ENCODE data around the gene DHRS1. TPM values are rescaled to one million over a fixed set of nuclear protein-coding genes. Genes with fewer than 3 reads are reported as not detected.

The DHRS1 gene
- total and polyA plus RNA-seq, 9 of the 15 experiments (the other 6 are each of a cell fraction or from before 2014, with no cell fraction given), result 7.3 to 33.6 (median 13.3) TPM

GRCh38 chr14:24268225-24268624 lies 31.4 kb downstream of the DHRS1 start:
- Histone ChIP-seq H3K27ac (ENCODE audit: extremely low read depth, low read depth, low read length) (no peak overlapping the region), H3K9ac (ENCODE audit: insufficient read depth in 1 of 2, low read depth in 2 of 2, low read length in 2 of 2) (no peak overlapping the region), H3K9me3 (replicated peaks; ENCODE audit: control insufficient read depth, insufficient read depth, low read depth, low read length) (no peaks in the 10 kb centered on the region), H3K4me1 (replicated peaks in 1 of 2; ENCODE audit: control insufficient read depth in 2 of 2, insufficient read depth in 2 of 2, low read length in 2 of 2) (peaks cover 12 to 20% of the 10 kb centered on the region in 2 experiments; a peak in 4 of 5 replicates), H2AFZ (ENCODE audit: low read depth, low read length) (no peak overlapping the region), H3K9me1 (ENCODE audit: control insufficient read depth, insufficient read depth, low read length) (no peaks in the 10 kb centered on the region), H3K79me2 (ENCODE audit: control insufficient read depth, insufficient read depth, low read length) (peaks cover 9% of the 10 kb centered on the region; the same call in 1 of the 3 replicates), H3K36me3 (ENCODE audit: control insufficient read depth, insufficient read depth, low read length) (no peaks in the 10 kb centered on the region), H3K4me2 (ENCODE audit: insufficient read depth, low read length) (no peak overlapping the region), H3K27me3 (ENCODE audit: control insufficient read depth in 2 of 2, insufficient read depth in 2 of 2, low read length in 2 of 2) (no peaks in the 10 kb centered on the region), H4K20me1 (replicated peaks; ENCODE audit: control insufficient read depth, insufficient read depth, low read length) (no peaks in the 10 kb centered on the region; the same call in 1 of the 2 replicates), H3K4me3 (no peak overlapping the region)
- in situ Hi-C loops (cut with MboI), result no loop called here
- no peak for FAIRE-seq
- 100% methylated on average over 4 of the region's 9 CpGs for WGBS (ENCODE audit: insufficient coverage, low coverage, missing lambda C conversion rate)
- no TSS peak for BruUV-seq (replicated peaks)
- intact Hi-C loops (cut with micrococcal nuclease), result no loop called here
- ATAC-seq, result no peak
- no peak for DNase-seq (ENCODE audit: extremely low read depth in 1 of 4, low spot score in 3 of 4)
- no peak for TF ChIP-seq TCF7 (IDR thresholded peaks at IDR 0.05; ENCODE audit: borderline replicate concordance)
- CTCF ChIA-PET (ENCODE audit: low intra/inter-chr PET ratio), result no interaction called here
- POLR2A ChIA-PET, result interaction anchor here (0.6 to 1.4 kb wide), 3 partner anchors 13 to 26 kb away, joined by 3 to 4 read pairs (median 3); partner anchors contain the start of gene TINF2

DNA sequence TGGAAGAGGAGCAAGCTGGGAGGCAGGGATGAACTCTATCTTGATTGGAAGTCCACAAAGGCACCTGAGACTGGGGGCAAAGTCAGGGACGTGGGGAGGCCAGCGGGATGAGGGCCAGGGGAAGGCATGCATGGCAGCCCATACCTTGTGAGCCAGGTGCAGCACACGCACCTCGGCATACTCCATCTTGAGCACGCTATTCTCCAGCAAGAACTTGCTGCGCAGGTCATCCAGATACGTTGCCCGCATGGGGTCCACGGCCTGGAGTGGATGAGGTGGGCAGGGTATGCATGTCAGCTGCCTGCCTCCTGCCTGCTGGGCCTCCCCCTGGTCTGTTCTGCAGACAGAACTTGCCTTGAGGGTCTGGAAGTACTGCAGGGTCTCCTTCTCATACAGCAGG lies 32.1 kb downstream of the DHRS1 start:
- DNase-seq (ENCODE audit: extremely low read depth in 1 of 4, low spot score in 3 of 4) (no peak), FAIRE-seq (no peak), ATAC-seq (no peak)
- Histone ChIP-seq H3K9me3 (replicated peaks; ENCODE audit: control insufficient read depth, insufficient read depth, low read depth, low read length) (no peaks in the 10 kb centered on the region), H3K27me3 (ENCODE audit: control insufficient read depth in 2 of 2, insufficient read depth in 2 of 2, low read length in 2 of 2) (no peaks in the 10 kb centered on the region), H4K20me1 (replicated peaks; ENCODE audit: control insufficient read depth, insufficient read depth, low read length) (no peaks in the 10 kb centered on the region; the same call in 1 of the 2 replicates), H3K9me1 (ENCODE audit: control insufficient read depth, insufficient read depth, low read length) (no peaks in the 10 kb centered on the region), H3K79me2 (ENCODE audit: control insufficient read depth, insufficient read depth, low read length) (peaks cover 9% of the 10 kb centered on the region; the same call in 1 of the 3 replicates), H3K4me3 (no peak overlapping the region), H3K9ac (ENCODE audit: insufficient read depth in 1 of 2, low read depth in 2 of 2, low read length in 2 of 2) (peak overlapping the region in 1 of 2 experiments; percentile 52; a peak in 1 of 4 replicates), H3K4me1 (replicated peaks in 1 of 2; ENCODE audit: control insufficient read depth in 2 of 2, insufficient read depth in 2 of 2, low read length in 2 of 2) (peaks cover 8 to 26% of the 10 kb centered on the region in 2 experiments; a peak in 4 of 5 replicates), H2AFZ (ENCODE audit: low read depth, low read length) (no peak overlapping the region), H3K4me2 (ENCODE audit: insufficient read depth, low read length) (no peak overlapping the region), H3K27ac (ENCODE audit: extremely low read depth, low read depth, low read length) (no peak overlapping the region), H3K36me3 (ENCODE audit: control insufficient read depth, insufficient read depth, low read length) (no peaks in the 10 kb centered on the region)
- ChIA-PET POLR2A (interaction anchor here (0.6 to 1.4 kb wide), 2 partner anchors 12 to 25 kb away, joined by 3 read pairs; partner anchors contain the start of gene TINF2), CTCF (ENCODE audit: low intra/inter-chr PET ratio) (no interaction called here)
- in situ Hi-C loops (cut with MboI) (no loop called here), intact Hi-C loops (cut with micrococcal nuclease) (no loop called here)
- 77% methylated on average over 8 of the region's 9 CpGs for WGBS (ENCODE audit: insufficient coverage, low coverage, missing lambda C conversion rate)
- no TSS peak for BruUV-seq (replicated peaks)
- TF ChIP-seq BRCA1 (IDR thresholded peaks at IDR 0.05) (no peak), BRCA1 (CRISPR knock-in tag; IDR thresholded peaks at IDR 0.05) (no peak), POLR2B (IDR thresholded peaks at IDR 0.05; ENCODE audit: low read depth, partially characterized antibody) (no peak), CREB1 (IDR thresholded peaks at IDR 0.05) (no peak), CREB1 (CRISPR knock-in tag; IDR thresholded peaks at IDR 0.05) (no peak), TARDBP (IDR thresholded peaks at IDR 0.05) (no peak)

All from K562 (cell line).